ENCODE measurements around the gene FXYD7.

- TF ChIP-seq CTCF (IDR thresholded peaks at IDR 0.05), result no peak
- TF ChIP-seq POLR2AphosphoS5 (IDR thresholded peaks at IDR 0.05; ENCODE audit: insufficient read depth in 1 of 2, low read depth in 1 of 2), result no peak
- TF ChIP-seq POLR2A (IDR thresholded peaks at IDR 0.05), result no peak
Observed at GRCh38 chr19:35120898-35121297, 22.2 kb upstream of the FXYD7 start.
